Measurements from ENCODE around the gene ARHGEF37. TPM values are rescaled to one million over a fixed set of nuclear protein-coding genes. Genes with fewer than 3 reads are reported as not detected.

ARHGEF37 gene
- total RNA-seq, 1 donor from 2014 or later, result 17.7 TPM

DNA sequence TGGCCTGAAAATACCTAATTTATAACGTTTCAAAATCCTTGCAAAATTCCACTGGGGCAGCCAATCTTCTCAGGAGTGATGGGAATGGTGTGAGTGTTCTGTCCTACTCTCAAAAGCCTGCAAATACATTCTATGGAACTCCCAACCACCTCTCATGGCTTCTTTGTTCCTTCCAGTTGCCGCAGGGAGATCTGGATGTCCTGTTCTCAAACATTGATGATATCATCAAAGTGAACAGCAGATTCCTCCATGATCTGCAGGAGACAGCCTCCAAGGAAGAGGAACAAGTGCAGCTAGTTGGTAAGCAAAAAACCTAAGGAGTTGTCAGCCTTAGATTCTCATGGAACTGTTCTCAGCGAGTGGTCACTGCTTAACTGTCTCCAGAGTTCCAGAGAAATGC lies 19.6 kb downstream of the ARHGEF37 start:
- Histone ChIP-seq H3K27ac (no peak overlapping the region), H3K9me3 (no peaks in the 10 kb centered on the region), H3K27me3 (no peaks in the 10 kb centered on the region), H3K4me3 (no peak overlapping the region), H3K4me1 (peaks cover 15% of the 10 kb centered on the region), H3K36me3 (peaks cover 0 to 10% of the 10 kb centered on the region in 2 donors)
- DNase-seq (ENCODE audit: extremely low spot score in 2 of 2), result no peak
- TF ChIP-seq POLR2AphosphoS5 (IDR thresholded peaks at IDR 0.05; ENCODE audit: insufficient read depth in 1 of 2, low read depth in 1 of 2) (no peak), POLR2A (IDR thresholded peaks at IDR 0.05) (no peak)
- TF ChIP-seq, protein P1, sequence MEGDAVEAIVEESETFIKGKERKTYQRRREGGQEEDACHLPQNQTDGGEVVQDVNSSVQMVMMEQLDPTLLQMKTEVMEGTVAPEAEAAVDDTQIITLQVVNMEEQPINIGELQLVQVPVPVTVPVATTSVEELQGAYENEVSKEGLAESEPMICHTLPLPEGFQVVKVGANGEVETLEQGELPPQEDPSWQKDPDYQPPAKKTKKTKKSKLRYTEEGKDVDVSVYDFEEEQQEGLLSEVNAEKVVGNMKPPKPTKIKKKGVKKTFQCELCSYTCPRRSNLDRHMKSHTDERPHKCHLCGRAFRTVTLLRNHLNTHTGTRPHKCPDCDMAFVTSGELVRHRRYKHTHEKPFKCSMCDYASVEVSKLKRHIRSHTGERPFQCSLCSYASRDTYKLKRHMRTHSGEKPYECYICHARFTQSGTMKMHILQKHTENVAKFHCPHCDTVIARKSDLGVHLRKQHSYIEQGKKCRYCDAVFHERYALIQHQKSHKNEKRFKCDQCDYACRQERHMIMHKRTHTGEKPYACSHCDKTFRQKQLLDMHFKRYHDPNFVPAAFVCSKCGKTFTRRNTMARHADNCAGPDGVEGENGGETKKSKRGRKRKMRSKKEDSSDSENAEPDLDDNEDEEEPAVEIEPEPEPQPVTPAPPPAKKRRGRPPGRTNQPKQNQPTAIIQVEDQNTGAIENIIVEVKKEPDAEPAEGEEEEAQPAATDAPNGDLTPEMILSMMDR (IDR thresholded peaks at IDR 0.05), result no peak
- intact Hi-C loops (cut with DNase I), result no loop called here

DNA sequence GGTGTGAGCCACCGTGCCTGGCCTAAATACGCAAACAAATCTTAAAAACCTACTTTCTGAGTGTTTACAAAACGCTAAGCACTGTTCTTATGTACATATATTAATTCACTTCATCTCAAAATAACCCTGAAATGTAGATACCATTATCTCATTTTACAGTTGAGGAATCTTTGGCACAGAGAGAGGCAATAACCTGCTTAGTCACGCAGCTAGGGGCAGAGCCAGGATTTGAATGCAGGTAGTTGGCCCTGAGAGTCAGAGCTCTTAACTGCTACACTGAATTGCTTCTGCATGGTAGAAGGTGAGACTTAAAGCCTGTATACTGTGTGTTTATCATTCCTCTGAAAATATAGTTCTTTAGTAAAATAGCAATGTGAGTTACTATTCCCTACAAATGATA lies 21.9 kb downstream of the ARHGEF37 start:
- Histone ChIP-seq H3K36me3 (peaks cover 0 to 10% of the 10 kb centered on the region in 2 donors), H3K4me3 (no peak overlapping the region), H3K27ac (peak overlapping the region; percentile 23), H3K27me3 (no peaks in the 10 kb centered on the region), H3K9me3 (no peaks in the 10 kb centered on the region), H3K4me1 (peaks cover 12% of the 10 kb centered on the region)
- intact Hi-C loops (cut with DNase I), result no loop called here
- TF ChIP-seq POLR2AphosphoS5 (IDR thresholded peaks at IDR 0.05; ENCODE audit: insufficient read depth in 1 of 2, low read depth in 1 of 2) (no peak), POLR2A (IDR thresholded peaks at IDR 0.05) (no peak)
- TF ChIP-seq, protein P1 (IDR thresholded peaks at IDR 0.05), result no peak
- no peak for DNase-seq (ENCODE audit: extremely low spot score in 2 of 2)

DNA sequence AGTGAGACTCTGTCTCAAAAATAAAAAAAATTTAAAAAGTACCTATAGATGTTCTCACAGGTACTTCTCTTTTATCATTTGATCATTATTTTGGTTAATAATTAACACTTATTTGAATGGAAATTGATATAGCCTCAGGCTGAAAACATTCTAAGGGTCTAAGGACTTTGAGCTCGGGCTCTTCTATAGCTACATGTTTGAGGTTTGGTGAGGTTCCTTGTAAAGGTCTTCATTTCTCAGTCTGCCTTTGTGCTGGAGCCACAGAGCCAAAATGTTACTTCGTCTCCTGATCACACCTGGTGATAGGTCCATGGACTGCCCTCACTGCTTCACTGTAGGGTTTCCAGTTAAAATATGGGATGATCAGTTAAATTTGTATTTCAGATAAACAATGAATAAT lies 22.6 kb downstream of the ARHGEF37 start:
- Histone ChIP-seq H3K27me3 (no peaks in the 10 kb centered on the region), H3K27ac (peak overlapping the region; percentile 23), H3K36me3 (peaks cover 0 to 10% of the 10 kb centered on the region in 2 donors), H3K4me1 (peaks cover 12% of the 10 kb centered on the region), H3K4me3 (no peak overlapping the region), H3K9me3 (no peaks in the 10 kb centered on the region)
- DNase-seq (ENCODE audit: extremely low spot score in 2 of 2), result no peak
- no peak for TF ChIP-seq POLR2A (IDR thresholded peaks at IDR 0.05)
- no peak for TF ChIP-seq POLR2AphosphoS5 (IDR thresholded peaks at IDR 0.05; ENCODE audit: insufficient read depth in 1 of 2, low read depth in 1 of 2)
- TF ChIP-seq, protein P1 (IDR thresholded peaks at IDR 0.05), result no peak
- intact Hi-C loops (cut with DNase I), result no loop called here

DNA sequence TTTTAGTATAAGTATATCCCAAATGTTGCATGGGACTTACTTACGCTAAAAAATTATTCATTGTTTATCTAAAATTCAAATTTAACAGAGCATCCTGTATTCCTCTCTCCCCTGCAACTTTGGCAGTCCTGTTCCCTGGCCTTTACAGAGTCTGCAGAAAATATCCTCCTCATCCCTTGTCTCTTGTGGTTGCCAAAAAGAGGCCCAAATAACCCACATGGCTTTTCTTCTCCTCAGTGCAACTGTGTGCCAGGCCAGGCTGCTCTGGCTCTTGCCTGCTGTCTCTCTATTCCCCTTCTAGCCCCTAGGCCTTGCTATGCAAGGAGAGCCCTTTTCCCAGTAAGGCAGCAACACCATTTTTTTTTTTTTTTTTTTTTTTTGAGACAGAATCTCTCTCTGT lies 23.0 kb downstream of the ARHGEF37 start:
- intact Hi-C loops (cut with DNase I), result no loop called here

DNA sequence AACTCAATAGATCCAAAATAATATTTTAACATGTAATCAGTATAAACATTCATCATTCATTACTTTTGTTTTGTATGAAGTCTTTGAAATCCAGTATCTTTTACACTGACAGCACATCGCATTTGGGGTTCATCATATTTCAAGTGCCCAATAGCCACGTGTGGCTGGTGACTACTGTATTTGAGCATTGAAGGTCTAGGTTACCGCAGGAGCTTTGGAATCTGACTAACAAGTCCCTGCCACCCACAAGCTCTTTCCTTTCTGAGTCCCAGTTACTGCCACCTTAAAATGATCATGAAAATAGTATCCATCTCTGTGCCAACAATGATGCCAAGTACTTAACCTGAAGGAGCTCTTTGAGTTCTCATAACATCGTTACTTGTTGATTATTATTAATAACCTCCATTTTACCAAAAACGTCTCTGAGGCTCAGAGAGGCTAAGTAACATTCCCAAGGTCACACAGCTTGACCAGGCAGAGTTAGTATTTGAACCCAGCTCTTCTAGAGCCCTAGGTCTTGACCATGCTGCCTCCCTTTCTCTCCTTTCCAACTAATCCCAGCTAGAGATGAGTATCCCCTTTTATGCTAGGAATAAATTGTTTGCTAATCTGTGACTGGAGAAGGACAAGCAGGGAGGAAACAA lies 24.2 kb downstream of the ARHGEF37 start:
- Histone ChIP-seq H3K9me3 (no peaks in the 10 kb centered on the region), H3K27ac (peak overlapping the region; percentile 53), H3K27me3 (no peaks in the 10 kb centered on the region), H3K4me3 (no peak overlapping the region), H3K4me1 (peaks cover 12% of the 10 kb centered on the region), H3K36me3 (peaks cover 0 to 20% of the 10 kb centered on the region in 2 donors)
- intact Hi-C loops (cut with DNase I), result no loop called here
- no peak for TF ChIP-seq POLR2A (IDR thresholded peaks at IDR 0.05)
- TF ChIP-seq, protein P1 (IDR thresholded peaks at IDR 0.05), result no peak
- TF ChIP-seq POLR2AphosphoS5 (IDR thresholded peaks at IDR 0.05; ENCODE audit: insufficient read depth in 1 of 2, low read depth in 1 of 2), result no peak
- DNase-seq (ENCODE audit: extremely low spot score in 2 of 2), result no peak

More for the DNA sequence above, 23.0 kb downstream of the ARHGEF37 start:
- Histone ChIP-seq H3K4me1 (peaks cover 12% of the 10 kb centered on the region), H3K4me3 (no peak overlapping the region), H3K36me3 (peaks cover 0 to 10% of the 10 kb centered on the region in 2 donors), H3K27me3 (no peaks in the 10 kb centered on the region), H3K27ac (no peak overlapping the region), H3K9me3 (no peaks in the 10 kb centered on the region)
- no peak for DNase-seq (ENCODE audit: extremely low spot score in 2 of 2)
- TF ChIP-seq POLR2A (IDR thresholded peaks at IDR 0.05) (no peak), POLR2AphosphoS5 (IDR thresholded peaks at IDR 0.05; ENCODE audit: insufficient read depth in 1 of 2, low read depth in 1 of 2) (no peak)
- TF ChIP-seq, protein P1 (IDR thresholded peaks at IDR 0.05), result no peak
